ENCODE measurements around the gene RCCD1.

GRCh38 chr15:90915808-90916440, 38.8 kb upstream of the RCCD1 start:
- no peak for TF ChIP-seq SP1 (IDR thresholded peaks at IDR 0.05)
- TF ChIP-seq ARNT (IDR thresholded peaks at IDR 0.05): no peak
- no peak for TF ChIP-seq SUZ12 (IDR thresholded peaks at IDR 0.05)
- TF ChIP-seq BHLHE40 (IDR thresholded peaks at IDR 0.05; ENCODE audit: borderline replicate concordance): no peak
- TF ChIP-seq FOXM1 (IDR thresholded peaks at IDR 0.05; ENCODE audit: borderline replicate concordance): no peak
- TF ChIP-seq LEF1 (IDR thresholded peaks at IDR 0.05; ENCODE audit: borderline replicate concordance): no peak
- no peak for TF ChIP-seq HDGF (IDR thresholded peaks at IDR 0.05; ENCODE audit: borderline replicate concordance)
- TF ChIP-seq L3MBTL2 (conservative IDR thresholded peaks at IDR 0.05): no peak
- TF ChIP-seq FOXK2 (IDR thresholded peaks at IDR 0.05): no peak
- no peak for TF ChIP-seq ZNF384 (IDR thresholded peaks at IDR 0.05)
- TF ChIP-seq FOXA1 (IDR thresholded peaks at IDR 0.05): no peak
- TF ChIP-seq TARDBP (IDR thresholded peaks at IDR 0.05): no peak
- TF ChIP-seq ELF4 (IDR thresholded peaks at IDR 0.05): no peak

Data from HEK293T (cell line).